PC-3 (cell line): ENCODE results near the gene FAM229A. TPM values are rescaled to one million over a fixed set of nuclear protein-coding genes. Genes with fewer than 3 reads are reported as not detected.
A peak's percentile ranks its signal among the peaks of the same experiment; 100 is the strongest.

Experiments
- ATAC-seq: fragments of 200-7000 bp; cut with Tn5 transposase; 2 replicates; pipeline ENCODE4 v1.9.1; 2020; ENCODE audit warnings: mild to moderate bottlenecking, moderate library complexity
- BruUV-seq: library from RNA; stranded (reverse); fragments of 400-500 nt; replicated peaks from 2 replicates; lab custom pipeline; 2021; lab: Mats Ljungman, UMichigan
- CTCF ChIA-PET: fragments of 300-600 bp; sonication (Branson Sonifier 250); formaldehyde crosslinking; loops from one replicate; lab custom pipeline; 2022; ENCODE audit warnings: antibody characterized with exemption; lab: Charles Lee
- POLR2A ChIA-PET: fragments of 300-600 bp; sonication (Branson Sonifier 250); formaldehyde crosslinking; loops from one replicate; lab custom pipeline; 2022; ENCODE audit warnings: antibody characterized with exemption; ENCODE audit not compliant: unreplicated experiment; lab: Charles Lee
- DNase-seq: peaks from one replicate; pipeline ENCODE4 v3.0.0-alpha.2; 2015
- H2AFZ ChIP-seq: fragments of 300-600 bp; sonication (generic); 2 replicates; pipeline ENCODE4 v1.6.0; 2016; ENCODE audit warnings: antibody characterized with exemption, low read length
- H3F3A ChIP-seq: fragments of 300-600 bp; sonication (generic); one replicate; pipeline ENCODE4 v1.6.0; 2017; ENCODE audit warnings: antibody characterized with exemption, low read length, control low read depth, mild to moderate bottlenecking; ENCODE audit not compliant: unreplicated experiment
- H3K27ac ChIP-seq: fragments of 300-600 bp; sonication (generic); 2 replicates; pipeline ENCODE4 v1.5.1; 2016; ENCODE audit warnings: mild to moderate bottlenecking, low read length
- H3K27me3 ChIP-seq: fragments of 300-600 bp; sonication (generic); 2 replicates; pipeline ENCODE4 v1.6.1; 2016; ENCODE audit warnings: low read length, mixed read lengths
- H3K36me3 ChIP-seq: fragments of 300-600 bp; sonication (generic); 2 replicates; pipeline ENCODE4 v1.6.1; 2016; ENCODE audit warnings: low read depth, mixed run types, low read length, mixed read lengths
- H3K4me1 ChIP-seq: fragments of 300-600 bp; sonication (generic); 2 replicates; pipeline ENCODE4 v1.5.1; 2016; ENCODE audit warnings: low read length; ENCODE audit not compliant: insufficient read depth
- H3K4me2 ChIP-seq: fragments of 300-600 bp; sonication (generic); 2 replicates; pipeline ENCODE4 v1.6.0; 2016; ENCODE audit warnings: low read length
- H3K4me3 ChIP-seq: fragments of 300-600 bp; sonication (generic); 2 replicates; pipeline ENCODE4 v1.5.1; 2016; ENCODE audit warnings: mild to moderate bottlenecking, low read length, mixed read lengths
- H3K79me2 ChIP-seq: fragments of 300-600 bp; sonication (generic); 2 replicates; pipeline ENCODE4 v1.6.1; 2017; ENCODE audit warnings: low read length, mixed read lengths
- H3K9ac ChIP-seq: fragments of 300-600 bp; sonication (generic); 2 replicates; pipeline ENCODE4 v1.6.0; 2016; ENCODE audit warnings: mild to moderate bottlenecking, low read length
- H3K9me2 ChIP-seq: fragments of 300-600 bp; sonication (generic); replicated peaks from 2 replicates; pipeline ENCODE4 v1.6.1; 2016; ENCODE audit warnings: mixed run types, low read length, mixed read lengths
- H3K9me3 ChIP-seq: fragments of 300-600 bp; sonication (generic); 2 replicates; pipeline ENCODE4 v1.6.1; 2016; ENCODE audit warnings: low read length, mixed read lengths
- H4K20me1 ChIP-seq: fragments of 300-600 bp; sonication (generic); 2 replicates; pipeline ENCODE4 v1.6.1; 2016; ENCODE audit warnings: low read length, mixed read lengths
- EZH2 ChIP-seq: fragments of 300-600 bp; sonication (generic); IDR thresholded peaks from one replicate; pipeline ENCODE4 v1.6.1; 2017; ENCODE audit warnings: antibody characterized with exemption, mild to moderate bottlenecking, low read length; ENCODE audit not compliant: unreplicated experiment
- EZH2phosphoT487 ChIP-seq: fragments of 300-600 bp; sonication (generic); IDR thresholded peaks from 2 replicates; pipeline ENCODE4 v1.6.1; 2018; ENCODE audit warnings: mild to moderate bottlenecking, antibody characterized with exemption, low read length, borderline replicate concordance
- intact Hi-C: fragments of 100-400 bp; cut with micrococcal nuclease; formaldehyde crosslinking; loops from 2 replicates; pipeline ENCODE4 v1.9.0; 2023
- total RNA-seq: library from RNA; depleted of rRNA; stranded (reverse); fragments of >200 nt; gene quantifications from 2 replicates; pipeline ENCODE4 v1.2.3, GENCODE V29; 2014
- TF ChIP-seq, protein P1 (sequence below): fragments of 300-600 bp; sonication (generic); conservative IDR thresholded peaks from 2 replicates; pipeline ENCODE4 v1.5.1; 2017; ENCODE audit warnings: antibody characterized with exemption, low read depth, mild to moderate bottlenecking, low read length

FAM229A gene
- total RNA-seq, 1 experiment from 2014 or later = 3.0 TPM

DNA sequence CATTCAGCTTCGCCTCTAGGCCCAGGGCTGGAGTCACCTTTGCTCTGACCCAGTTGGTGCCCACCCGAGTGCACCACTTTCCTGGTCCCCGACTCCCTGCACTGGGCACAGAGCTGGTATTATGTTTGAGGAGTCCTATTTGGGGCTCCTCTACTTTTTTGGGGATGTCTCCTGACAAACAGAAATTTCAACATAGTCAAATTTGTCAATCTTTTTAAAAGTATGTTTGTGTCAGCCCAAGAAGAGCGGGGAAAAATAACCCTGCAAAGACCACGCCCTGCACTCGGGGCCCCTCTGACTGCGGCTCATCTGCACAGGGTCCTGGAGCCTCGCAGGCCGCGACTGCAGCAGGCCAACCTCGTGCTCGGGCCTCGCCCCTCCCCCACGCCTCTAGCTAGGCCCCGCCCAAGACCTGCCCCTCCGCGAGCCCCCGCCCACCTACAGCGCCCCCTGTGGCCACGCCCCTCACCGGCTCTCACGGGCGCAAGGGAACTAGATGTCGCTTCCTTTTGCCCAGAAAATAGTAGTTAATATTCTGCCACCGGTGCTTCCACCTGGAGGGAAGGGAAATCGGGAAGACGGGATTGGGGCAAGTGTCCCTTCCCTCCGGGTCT is 11.4 kb downstream of the FAM229A start:
- Histone ChIP-seq H2AFZ (peak overlapping the region; percentile 93), H3K9me2 (no peaks in the 10 kb centered on the region), H3K27ac (peak overlapping the region; percentile 38), H3K36me3 (no peaks in the 10 kb centered on the region), H3K4me3 (peak overlapping the region; percentile 81), H3F3A (no peaks in the 10 kb centered on the region), H4K20me1 (no peaks in the 10 kb centered on the region), H3K79me2 (no peaks in the 10 kb centered on the region), H3K4me1 (peaks cover 13% of the 10 kb centered on the region), H3K9ac (peak overlapping the region; percentile 88), H3K27me3 (no peaks in the 10 kb centered on the region), H3K9me3 (no peaks in the 10 kb centered on the region), H3K4me2 (peak overlapping the region; percentile 96)
- intact Hi-C loops = loop anchor here (1.0 kb wide), 2 partner anchors 15 to 43 kb away; partner anchors contain the start of genes BSDC1 and MARCKSL1
- POLR2A ChIA-PET = interaction anchor here (0.6 kb wide), 1 partner anchor 135 kb away, joined by 4 read pairs; no protein-coding TSS in a partner anchor
- BruUV-seq = TSS peak; percentile 68
- DNase-seq (no peak), ATAC-seq (peak; percentile 56)
- CTCF ChIA-PET = interaction anchor here (1.1 kb wide), 1 partner anchor 29 kb away, joined by 9 read pairs; no protein-coding TSS in a partner anchor
- TF ChIP-seq, protein P1, sequence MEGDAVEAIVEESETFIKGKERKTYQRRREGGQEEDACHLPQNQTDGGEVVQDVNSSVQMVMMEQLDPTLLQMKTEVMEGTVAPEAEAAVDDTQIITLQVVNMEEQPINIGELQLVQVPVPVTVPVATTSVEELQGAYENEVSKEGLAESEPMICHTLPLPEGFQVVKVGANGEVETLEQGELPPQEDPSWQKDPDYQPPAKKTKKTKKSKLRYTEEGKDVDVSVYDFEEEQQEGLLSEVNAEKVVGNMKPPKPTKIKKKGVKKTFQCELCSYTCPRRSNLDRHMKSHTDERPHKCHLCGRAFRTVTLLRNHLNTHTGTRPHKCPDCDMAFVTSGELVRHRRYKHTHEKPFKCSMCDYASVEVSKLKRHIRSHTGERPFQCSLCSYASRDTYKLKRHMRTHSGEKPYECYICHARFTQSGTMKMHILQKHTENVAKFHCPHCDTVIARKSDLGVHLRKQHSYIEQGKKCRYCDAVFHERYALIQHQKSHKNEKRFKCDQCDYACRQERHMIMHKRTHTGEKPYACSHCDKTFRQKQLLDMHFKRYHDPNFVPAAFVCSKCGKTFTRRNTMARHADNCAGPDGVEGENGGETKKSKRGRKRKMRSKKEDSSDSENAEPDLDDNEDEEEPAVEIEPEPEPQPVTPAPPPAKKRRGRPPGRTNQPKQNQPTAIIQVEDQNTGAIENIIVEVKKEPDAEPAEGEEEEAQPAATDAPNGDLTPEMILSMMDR = peak; percentile 46; the same call in 1 of the 2 replicates
- no peak for TF ChIP-seq EZH2phosphoT487

DNA sequence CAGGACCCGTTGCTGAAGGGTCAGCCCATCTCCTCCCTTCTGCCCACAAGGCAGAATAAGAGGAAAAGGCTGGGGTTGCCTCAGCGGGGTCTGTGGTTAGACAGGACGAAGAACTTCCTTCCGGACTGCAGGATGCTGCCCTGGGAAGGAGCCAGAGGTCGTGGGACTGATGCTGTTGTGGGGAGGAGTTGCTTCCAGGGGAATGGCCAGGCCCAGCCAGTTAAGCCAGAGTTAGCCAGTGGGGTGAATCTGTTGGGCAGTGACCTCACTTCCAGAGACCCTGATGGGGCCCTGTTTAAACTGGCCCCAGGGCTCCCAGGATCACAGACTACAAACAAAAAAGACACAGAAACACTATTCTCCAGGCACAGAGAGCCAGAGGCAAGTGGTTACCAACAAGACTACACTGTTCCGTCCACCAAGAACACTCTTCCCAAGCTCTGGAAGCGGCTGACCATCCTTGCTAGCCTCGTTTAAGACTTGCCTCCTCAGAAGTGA is 13.0 kb downstream of the FAM229A start:
- Histone ChIP-seq H3F3A (no peaks in the 10 kb centered on the region), H4K20me1 (no peaks in the 10 kb centered on the region), H3K36me3 (no peaks in the 10 kb centered on the region), H3K4me2 (no peak overlapping the region), H2AFZ (no peak overlapping the region), H3K9ac (no peak overlapping the region), H3K4me1 (peaks cover 13% of the 10 kb centered on the region), H3K27ac (no peak overlapping the region), H3K27me3 (no peaks in the 10 kb centered on the region), H3K9me2 (no peaks in the 10 kb centered on the region), H3K79me2 (no peaks in the 10 kb centered on the region), H3K4me3 (no peak overlapping the region), H3K9me3 (no peaks in the 10 kb centered on the region)
- POLR2A ChIA-PET = no interaction called here
- BruUV-seq = no TSS peak
- DNase-seq = no peak
- TF ChIP-seq EZH2phosphoT487 (no peak), EZH2 (no peak)
- TF ChIP-seq, protein P1 = no peak
- CTCF ChIA-PET = no interaction called here
- ATAC-seq = no peak
- intact Hi-C loops = no loop called here
